ENCODE results near the gene SRSF2. TPM values are rescaled to one million over a fixed set of nuclear protein-coding genes. Genes with fewer than 3 reads are reported as not detected.

Gene SRSF2
- total and polyA plus RNA-seq, 3 donors from 2014 or later, result 196 to 461 (median 365) TPM

DNA sequence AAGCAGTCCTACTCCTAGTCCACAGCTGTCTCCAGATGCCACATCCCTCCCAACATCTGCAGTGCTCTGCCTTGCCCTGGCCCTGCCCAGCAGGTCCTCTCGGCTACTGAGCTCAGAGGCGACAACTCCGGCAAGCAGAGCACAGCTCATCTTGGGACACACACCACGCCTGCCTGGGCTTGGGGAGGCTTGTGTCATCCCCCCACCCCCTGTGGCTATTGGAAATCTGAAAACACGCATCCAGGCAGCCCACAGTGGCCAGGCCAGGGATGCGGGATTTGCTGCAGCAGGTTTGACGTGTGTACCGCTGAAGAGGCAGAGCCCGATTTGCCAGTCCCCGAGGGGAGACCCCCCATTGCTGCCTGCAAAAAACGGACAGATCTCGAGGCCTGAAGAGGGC, 51.8 kb downstream of the SRSF2 start:
- intact Hi-C loops (cut with DNase I; ENCODE audit: low total_unique reads), result no loop called here
- TF ChIP-seq CTCF (IDR thresholded peaks at IDR 0.05), result no peak
- no peak for TF ChIP-seq POLR2A (IDR thresholded peaks at IDR 0.05)
- DNase-seq, result no peak
- peak overlapping the region; percentile 89 to 92 for H3K27ac ChIP-seq
- no peaks in the 10 kb centered on the region for H3K9me3 ChIP-seq
- H3K27me3 ChIP-seq, result no peaks in the 10 kb centered on the region
- H3K4me3 ChIP-seq, result no peak overlapping the region
- WGBS, 2 donors, result 87% methylated on average over 6 to 12 of the region's 12 CpGs
- no peaks in the 10 kb centered on the region for H3K36me3 ChIP-seq (ENCODE audit: low read depth, missing control alignments)
- peaks cover 81% of the 10 kb centered on the region for H3K4me1 ChIP-seq

GRCh38 chr17:76684756-76685155, 52.4 kb downstream of the SRSF2 start:
- Histone ChIP-seq H3K9me3 (no peaks in the 10 kb centered on the region), H3K27me3 (no peaks in the 10 kb centered on the region), H3K4me1 (peaks cover 76% of the 10 kb centered on the region), H3K27ac (peak overlapping the region; percentile 31 to 92), H3K36me3 (ENCODE audit: low read depth, missing control alignments) (no peaks in the 10 kb centered on the region), H3K4me3 (no peak overlapping the region)
- intact Hi-C loops (cut with DNase I; ENCODE audit: low total_unique reads), result no loop called here
- 79 to 81% methylated on average over 7 of the region's 7 CpGs for WGBS, 2 donors
- no peak for DNase-seq
- TF ChIP-seq CTCF (IDR thresholded peaks at IDR 0.05), result no peak

MicroRNAs within 50 kb of the gene (microRNA counts, 767-probe panel; counts per million panel counts)
- microRNA hsa-miR-636, result 0 to 152 counts per million in 2 donors

Small RNAs within 50 kb of the gene (microRNA-seq; reads per million reads assigned to microRNA genes)
- 0 to 1.4 reads per million in 2 donors for gene MIR636 (ENCODE audit: borderline number of aligned reads in 2 of 2, borderline replicate concordance in 1 of 2)

Small RNAs within 50 kb of the gene (small RNA-seq; reads per million reads assigned to genes)
- gene AC005837.3 (0 reads per million in 2 donors), gene RF02271 (0 reads per million in 2 donors), gene RNU6-97P (0 reads per million in 2 donors), gene RNY4P36 (0 reads per million in 2 donors)

Other genes starting within 250 kb of the SRSF2 start
- gene RHBDF2, start 235.9 kb downstream of the SRSF2 start, total RNA-seq, result 10 to 100 TPM; 26.3 to 30.2 TPM
- gene RHBDF2, start 235.9 kb downstream of the SRSF2 start, polyA plus RNA-seq (ENCODE audit: insufficient read depth, low read depth, low replicate concordance), result 9.7 TPM
- 1 to 10 TPM; 3.4 to 7.2 TPM for gene CYGB, start 199.6 kb downstream of the SRSF2 start, total RNA-seq
- gene CYGB, start 199.6 kb downstream of the SRSF2 start, polyA plus RNA-seq (ENCODE audit: insufficient read depth, low read depth, low replicate concordance), result 9.9 TPM
- gene PRCD, start 197.3 kb downstream of the SRSF2 start, total RNA-seq, result 1 to 10 TPM; 3.2 to 3.8 TPM
- 4.6 TPM for gene PRCD, start 197.3 kb downstream of the SRSF2 start, polyA plus RNA-seq (ENCODE audit: insufficient read depth, low read depth, low replicate concordance)
- 10 to 100 TPM; 29.7 to 87.5 TPM for gene ST6GALNAC2, start 151.5 kb downstream of the SRSF2 start, total RNA-seq
- gene ST6GALNAC2, start 151.5 kb downstream of the SRSF2 start, polyA plus RNA-seq (ENCODE audit: insufficient read depth, low read depth, low replicate concordance), result 107 TPM
- 10 to 100 TPM; 20.1 to 20.6 TPM for gene ST6GALNAC1, start 93.6 kb downstream of the SRSF2 start, total RNA-seq
- 11.9 TPM for gene ST6GALNAC1, start 93.6 kb downstream of the SRSF2 start, polyA plus RNA-seq (ENCODE audit: insufficient read depth, low read depth, low replicate concordance)
- gene MXRA7, start 26.4 kb downstream of the SRSF2 start, total RNA-seq, result 100 to 1,000 TPM; 217 to 272 TPM
- 253 TPM for gene MXRA7, start 26.4 kb downstream of the SRSF2 start, polyA plus RNA-seq (ENCODE audit: insufficient read depth, low read depth, low replicate concordance)
- gene JMJD6, start 10.7 kb downstream of the SRSF2 start, total RNA-seq, result 10 to 100 TPM; 31.7 to 40.5 TPM
- gene JMJD6, start 10.7 kb downstream of the SRSF2 start, polyA plus RNA-seq (ENCODE audit: insufficient read depth, low read depth, low replicate concordance), result 44.6 TPM
- gene METTL23, start 10.5 kb downstream of the SRSF2 start, total RNA-seq, result 10 to 100 TPM; 37.5 to 45.3 TPM
- gene METTL23, start 10.5 kb downstream of the SRSF2 start, polyA plus RNA-seq (ENCODE audit: insufficient read depth, low read depth, low replicate concordance), result 122 TPM
- 100 to 1,000 TPM in 1 of 2 donors, 10 to 100 TPM in 1; 51.7 to 102 TPM for gene MFSD11, start 788 bp upstream of the SRSF2 start, total RNA-seq
- gene MFSD11, start 788 bp upstream of the SRSF2 start, polyA plus RNA-seq (ENCODE audit: insufficient read depth, low read depth, low replicate concordance), result 38.5 TPM
- 10 to 100 TPM in 1 of 2 donors, 1 to 10 TPM in 1; 9.0 to 10.9 TPM for gene MGAT5B, start 131.1 kb upstream of the SRSF2 start, total RNA-seq
- 4.6 TPM for gene MGAT5B, start 131.1 kb upstream of the SRSF2 start, polyA plus RNA-seq (ENCODE audit: insufficient read depth, low read depth, low replicate concordance)

Data from testis (tissue), 3 donors.